Activated CD8-positive, alpha-beta memory T cell treated with anti-CD3 and anti-CD28 coated beads, Interleukin-2, amount 50 U/mL, for 4 hours (primary cell): Measurements from ENCODE around the gene LAMA1.

ENCODE experiments used
- DNase-seq: peaks from one replicate; pipeline ENCODE4 v3.0.0-alpha.2; 2020

Gene LAMA1

DNA sequence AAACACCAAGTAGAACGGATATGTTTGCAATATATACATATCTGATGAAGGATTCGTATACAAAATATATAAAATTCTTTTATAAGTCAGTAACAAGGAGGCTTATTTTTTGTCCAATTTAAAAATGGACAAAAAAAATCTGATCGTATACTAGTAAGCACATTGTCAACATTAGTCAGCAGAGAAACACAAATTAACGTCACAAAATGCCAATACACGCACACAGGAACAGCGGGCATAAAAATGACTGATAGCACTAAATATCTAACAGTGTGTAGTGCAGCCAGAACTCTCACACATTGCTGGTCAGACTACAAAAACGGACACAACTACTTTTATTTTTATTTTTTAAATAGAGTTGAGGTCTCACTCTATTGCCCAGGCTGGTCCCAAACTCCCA is 69.5 kb downstream of the LAMA1 start:
- no peak for DNase-seq

DNA sequence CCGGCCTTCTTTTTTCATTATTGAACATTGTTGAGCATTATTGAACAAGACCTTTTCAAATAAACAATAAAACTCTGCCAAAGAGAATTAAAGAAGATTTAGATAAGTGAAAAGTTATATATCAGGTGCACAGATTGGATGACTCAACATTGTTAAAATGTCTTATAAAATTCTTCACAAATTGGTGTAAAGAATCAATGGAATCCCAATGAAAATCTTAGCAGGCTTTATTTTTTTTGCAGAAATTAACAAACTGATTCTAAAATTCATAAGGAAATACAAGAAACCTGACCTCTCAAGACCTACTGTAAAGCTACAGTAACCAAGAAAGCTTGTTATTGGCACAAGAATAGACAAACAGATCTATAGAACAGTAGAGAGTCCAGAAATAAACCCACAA is 70.3 kb downstream of the LAMA1 start:
- DNase-seq, result no peak

GRCh38 chr18:7038330-7038851 is 79.2 kb downstream of the LAMA1 start:
- no peak for DNase-seq

GRCh38 chr18:7037470-7037869 is 80.1 kb downstream of the LAMA1 start:
- no peak for DNase-seq

DNA sequence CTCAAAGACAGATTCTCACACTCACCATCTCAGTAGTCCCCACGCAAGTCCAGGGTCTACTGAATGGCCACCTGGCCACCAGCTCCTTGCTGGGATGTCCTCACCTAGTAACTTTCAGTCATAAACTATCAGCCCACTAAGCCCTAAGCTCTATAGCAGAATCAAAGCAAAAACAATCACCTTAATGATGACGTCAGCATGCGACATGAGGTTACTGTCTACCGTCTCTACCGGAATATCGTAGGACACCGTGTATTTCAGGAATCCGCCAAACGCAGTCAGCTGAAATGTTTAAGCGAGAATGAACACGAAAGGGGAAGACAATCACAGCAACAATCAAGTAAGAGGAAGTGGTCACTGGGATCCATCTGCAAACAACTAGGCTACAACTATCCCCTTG is 81.8 kb downstream of the LAMA1 start:
- no peak for DNase-seq

DNA sequence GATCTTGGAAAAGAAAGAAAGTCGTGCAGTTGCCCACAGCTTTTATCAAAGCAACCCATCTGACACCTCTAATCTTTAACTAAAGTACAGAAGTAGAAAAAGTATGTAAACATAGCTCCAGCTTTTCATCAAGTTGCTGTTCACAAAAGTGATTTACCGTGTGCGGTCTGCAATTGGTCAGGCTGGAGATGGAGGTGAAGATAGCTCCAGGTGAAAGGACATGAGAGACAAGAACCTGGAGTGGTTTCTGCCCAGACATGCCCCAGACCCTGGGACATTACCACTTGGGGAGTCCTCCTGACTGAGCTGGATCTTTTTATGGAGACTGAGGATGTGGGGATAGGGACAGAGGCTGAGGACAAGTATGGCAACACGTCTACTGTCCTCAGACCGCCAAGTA is 82.7 kb downstream of the LAMA1 start:
- no peak for DNase-seq

GRCh38 chr18:7032537-7032936 is 85.1 kb downstream of the LAMA1 start:
- no peak for DNase-seq

GRCh38 chr18:7028625-7029024 is 89.0 kb downstream of the LAMA1 start:
- DNase-seq, result no peak

- DNase-seq, result no peak
Measured at GRCh38 chr18:7025194-7025593, 92.4 kb downstream of the LAMA1 start.

DNA sequence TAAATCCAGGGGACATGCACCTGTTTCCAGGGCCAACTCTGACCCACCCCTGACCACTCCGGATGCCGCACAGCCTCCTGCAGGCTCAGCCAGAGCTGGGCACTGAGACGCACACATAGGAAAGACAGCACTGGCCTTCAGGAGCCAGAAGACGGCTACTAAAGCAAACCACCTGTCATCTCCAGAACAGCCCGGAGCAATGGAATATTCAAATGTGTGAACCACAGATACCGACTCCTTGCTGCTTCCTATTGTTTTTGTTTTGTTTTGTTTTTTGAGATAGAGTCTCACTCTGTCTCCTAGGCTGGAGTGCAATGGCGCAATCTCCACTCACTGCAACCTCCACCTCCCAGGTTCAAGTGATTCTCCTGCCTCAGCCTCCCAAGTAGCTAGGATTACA is 94.0 kb downstream of the LAMA1 start:
- no peak for DNase-seq

DNA sequence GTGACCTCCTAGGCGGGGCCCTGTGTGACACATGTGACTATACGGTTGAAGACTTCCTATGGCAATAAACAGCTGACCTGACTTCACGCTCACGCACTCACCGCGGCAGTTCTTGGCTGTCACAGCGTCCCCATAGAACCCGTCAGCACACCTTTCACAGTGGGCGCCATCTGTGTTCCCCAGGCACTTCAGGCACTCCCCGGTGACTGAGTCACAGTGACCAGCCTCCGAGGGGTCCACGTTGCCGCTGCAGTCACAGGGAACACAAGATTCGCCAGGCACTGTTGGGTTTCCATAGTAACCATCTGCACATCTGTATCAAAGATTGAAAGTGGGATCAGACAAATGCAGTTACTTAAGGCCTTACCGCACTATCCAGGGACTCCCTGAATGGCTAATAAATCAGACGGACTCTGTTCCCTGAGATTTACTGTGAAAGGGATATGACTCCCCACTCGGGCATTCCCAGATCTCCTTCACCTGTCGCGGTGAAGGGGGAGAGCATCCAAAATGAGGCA is 94.5 kb downstream of the LAMA1 start:
- DNase-seq, result no peak

DNA sequence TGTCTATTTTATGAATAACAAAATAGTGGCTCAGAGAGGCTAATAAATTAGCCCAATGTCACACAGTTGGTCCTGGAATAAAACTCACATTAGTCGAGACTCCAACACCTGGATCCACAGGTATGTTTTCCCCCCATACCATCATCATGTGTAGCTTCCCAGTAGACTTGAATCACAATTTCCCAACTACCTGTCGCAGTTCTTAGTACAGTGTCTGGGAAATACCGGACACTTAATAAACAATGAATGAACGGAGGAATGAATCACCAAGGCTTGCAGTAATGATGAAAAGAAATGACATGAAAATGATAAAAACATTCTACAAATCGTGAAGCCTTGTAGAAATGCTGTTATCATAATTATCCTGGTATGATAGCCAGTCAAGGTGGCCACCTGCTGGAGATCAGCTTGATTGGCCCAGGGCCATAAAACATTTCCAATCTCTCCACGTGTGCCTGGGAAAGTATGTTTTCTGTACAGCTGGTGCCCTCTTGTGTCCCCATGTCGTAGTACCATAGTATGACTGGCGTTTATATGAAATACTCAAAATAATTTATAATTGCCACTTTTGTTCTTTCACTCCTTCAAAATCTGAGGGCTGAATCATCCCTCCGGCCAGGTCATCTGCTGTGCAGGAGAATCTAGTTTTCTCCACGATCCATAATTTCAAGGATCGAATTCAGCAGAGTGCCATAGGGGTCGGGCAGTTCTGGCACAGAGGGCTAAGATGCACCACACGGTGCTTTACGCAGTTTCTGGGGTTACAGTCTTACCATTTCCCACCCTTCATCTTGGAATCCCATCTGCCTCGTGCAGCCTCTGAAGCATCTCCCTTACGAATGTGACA is 95.4 kb downstream of the LAMA1 start:
- no peak for DNase-seq

DNA sequence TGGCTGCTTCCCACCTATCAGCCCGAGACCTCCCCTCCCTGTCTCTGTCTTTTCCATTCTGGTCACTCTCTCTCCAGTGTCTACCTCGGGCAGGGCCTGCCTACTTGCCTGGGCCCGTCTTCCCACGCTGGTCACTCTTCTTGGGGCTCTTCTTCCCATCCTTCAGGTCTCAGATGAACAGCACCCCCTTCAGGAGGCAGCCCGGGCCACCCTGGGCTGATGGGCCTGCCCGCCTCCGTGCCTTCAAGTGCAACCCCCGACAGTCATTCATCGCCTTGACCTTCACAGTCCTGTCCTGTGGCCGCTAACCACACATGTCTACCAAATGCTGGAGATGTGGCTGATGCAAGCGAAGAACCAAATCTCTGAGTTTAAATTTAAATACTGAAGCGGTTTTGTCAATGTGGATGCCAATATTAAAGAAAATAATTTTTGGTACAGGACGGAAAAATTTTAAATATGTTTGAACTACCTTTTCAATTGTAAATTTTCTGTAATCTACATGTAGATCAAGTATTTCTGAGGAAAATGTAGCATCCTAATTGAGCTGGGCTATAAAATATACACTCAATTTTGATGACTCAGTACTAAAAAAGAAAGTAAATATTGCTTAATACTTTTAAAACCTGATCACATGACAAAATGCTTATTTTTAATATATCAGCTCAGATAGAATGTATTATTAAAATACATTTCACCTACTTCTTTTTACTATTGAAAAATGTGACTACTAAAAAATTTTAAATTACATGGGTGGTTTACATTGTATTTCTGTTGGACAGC is 96.4 kb downstream of the LAMA1 start:
- no peak for DNase-seq

DNA sequence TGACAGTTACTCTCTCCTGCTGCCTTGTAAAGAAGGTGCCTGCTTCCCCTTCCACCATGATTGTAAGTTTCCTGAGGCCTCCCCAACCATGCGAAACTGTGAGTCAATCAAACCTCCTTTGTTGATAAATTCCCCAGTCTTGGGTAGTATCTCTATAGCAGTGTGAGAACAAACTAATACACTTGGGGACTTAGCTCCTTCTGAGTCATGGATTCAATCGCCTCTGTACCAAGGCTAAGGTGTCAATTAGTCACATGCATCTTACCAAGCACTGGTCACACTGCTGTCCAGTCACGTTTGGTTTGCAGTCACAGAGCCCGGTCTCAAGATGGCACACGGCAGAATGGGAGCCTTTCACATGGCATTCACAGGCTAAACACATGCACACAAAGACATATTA is 100.6 kb downstream of the LAMA1 start:
- DNase-seq, result no peak

DNA sequence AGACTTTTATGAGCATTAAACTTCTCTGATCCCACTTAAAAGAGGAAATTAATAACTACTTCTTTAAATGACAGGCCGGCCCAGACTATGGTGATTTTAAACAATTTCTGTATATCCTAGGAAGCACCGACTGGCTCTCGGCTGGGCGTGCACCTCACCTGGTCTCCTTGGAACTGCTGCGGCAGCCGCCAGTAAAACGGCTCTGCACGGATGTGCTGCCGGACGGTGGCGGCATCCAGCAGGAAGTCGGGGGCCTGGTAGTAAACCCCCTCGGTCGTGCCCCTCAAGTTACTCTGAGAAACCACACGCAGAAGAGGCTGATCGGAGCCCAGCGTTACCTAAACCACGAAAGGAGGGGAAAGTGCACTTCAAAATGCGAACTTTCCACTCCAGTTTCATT is 106.5 kb downstream of the LAMA1 start:
- DNase-seq, result no peak

DNA sequence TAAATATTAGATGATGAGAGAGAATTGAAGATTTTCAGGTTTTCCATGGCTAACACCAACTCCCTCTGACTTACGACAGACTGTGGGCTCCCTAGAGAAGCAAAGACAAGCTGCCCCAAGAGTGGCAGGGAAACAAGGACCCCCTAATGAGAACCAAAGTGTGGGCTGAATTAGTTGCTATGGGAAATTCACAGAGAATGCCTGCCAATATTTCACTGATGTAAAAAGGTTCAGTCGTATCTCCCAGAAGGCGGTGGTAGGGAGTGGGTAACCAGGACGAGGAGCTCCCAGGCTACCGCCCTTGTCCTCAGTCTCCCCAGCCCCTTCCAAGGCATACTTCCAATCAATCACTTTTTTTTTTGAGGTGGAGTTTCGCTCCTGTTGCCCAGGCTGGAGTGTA is 113.6 kb downstream of the LAMA1 start:
- no peak for DNase-seq

GRCh38 chr18:7002107-7002506 is 115.5 kb downstream of the LAMA1 start:
- DNase-seq, result no peak

GRCh38 chr18:7000484-7001096 is 117.0 kb downstream of the LAMA1 start:
- DNase-seq, result no peak

GRCh38 chr18:6997808-6998207 is 119.8 kb downstream of the LAMA1 start:
- DNase-seq, result no peak

- DNase-seq, result no peak
Measured at GRCh38 chr18:6994771-6995430, 122.7 kb downstream of the LAMA1 start.

DNA sequence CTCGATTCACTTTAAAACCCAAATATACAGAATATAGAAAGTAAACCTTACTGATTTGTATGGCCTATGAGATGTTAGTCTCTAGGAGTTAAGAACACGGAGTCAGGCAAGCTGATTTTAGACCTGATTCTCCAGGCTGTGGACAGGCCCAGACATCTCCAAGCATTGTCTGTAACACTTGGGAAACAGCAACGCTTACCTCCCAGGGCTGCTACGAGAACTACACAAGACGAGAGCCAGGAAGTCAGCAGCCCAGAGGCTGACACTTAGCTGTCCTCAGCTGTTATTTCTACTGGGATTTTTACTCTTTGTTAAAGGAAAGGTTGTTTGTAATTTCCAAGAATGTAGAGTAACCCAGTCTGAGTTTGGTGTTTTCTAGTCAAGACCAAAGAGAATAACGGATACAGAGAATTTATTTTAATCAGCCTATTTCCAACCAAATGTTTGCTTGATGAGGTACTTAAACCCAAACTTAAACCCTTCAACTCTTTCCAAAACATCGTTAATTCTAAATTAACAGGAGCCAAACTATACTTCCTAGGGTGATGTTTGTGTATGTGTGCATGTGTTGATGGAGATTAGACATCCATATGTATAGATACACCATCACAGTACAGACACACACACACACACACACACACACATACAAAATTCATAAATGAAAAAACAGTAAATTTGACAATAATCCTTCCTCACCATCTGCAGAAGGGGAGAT is 123.4 kb downstream of the LAMA1 start:
- no peak for DNase-seq

- DNase-seq, result no peak
Measured at GRCh38 chr18:6992761-6993160, 124.8 kb downstream of the LAMA1 start.
